SU-DHL-6 (cell line): ENCODE measurements around the gene RPS6KA1.

Experiments
- CTCF ChIP-seq: fragments of 200-600 bp; sonication (generic); IDR thresholded peaks from one replicate; pipeline ENCODE4 v1.5.1; 2017; ENCODE audit warnings: antibody characterized with exemption, mild to moderate bottlenecking, low read length, moderate library complexity; ENCODE audit not compliant: insufficient read depth, poor library complexity, severe bottlenecking
- EZH2phosphoT487 ChIP-seq: fragments of 200-600 bp; sonication (generic), shearing (Covaris generic); conservative IDR thresholded peaks from 2 replicates; pipeline ENCODE4 v1.6.1; 2018; ENCODE audit warnings: mild to moderate bottlenecking, antibody characterized with exemption, low read length, moderate library complexity, mixed read lengths

DNA sequence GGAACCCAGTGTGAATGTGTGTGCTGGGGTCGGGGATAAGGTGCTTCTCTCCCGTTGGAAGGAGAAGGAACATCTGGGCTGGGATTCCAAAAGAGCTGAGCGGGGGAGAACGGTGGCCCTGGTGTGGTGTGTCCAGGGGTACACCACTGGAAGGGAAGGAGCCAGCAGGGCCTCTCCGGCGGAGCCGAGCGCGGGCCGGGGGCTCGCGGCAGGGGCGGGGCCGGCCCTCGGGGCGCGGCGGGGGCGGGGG is 231 bp upstream of the RPS6KA1 start:
- TF ChIP-seq CTCF (no peak), EZH2phosphoT487 (no peak)
